PC-9 (cell line): ENCODE measurements around the gene RXRB. TPM values are rescaled to one million over a fixed set of nuclear protein-coding genes. Genes with fewer than 3 reads are reported as not detected.

Experiments
- BruUV-seq: library from RNA; stranded (reverse); fragments of 400-500 nt; replicated peaks from 2 replicates; lab custom pipeline; 2021; lab: Mats Ljungman, UMichigan
- CTCF ChIA-PET: fragments of 300-600 bp; sonication (Branson Sonifier 250); formaldehyde crosslinking; loops from one replicate; lab custom pipeline; 2022; ENCODE audit warnings: antibody characterized with exemption; lab: Charles Lee
- POLR2A ChIA-PET: fragments of 300-600 bp; sonication (Branson Sonifier 250); formaldehyde crosslinking; loops from one replicate; lab custom pipeline; 2022; ENCODE audit warnings: antibody characterized with exemption; ENCODE audit not compliant: unreplicated experiment; lab: Charles Lee
- DNase-seq, 2 experiments: peaks; one replicate each; pipeline versions ENCODE4 v3.0.0 to v3.0.0-alpha.2; 2015 to 2022; ENCODE audit warnings: mixed read lengths in 1 of 2
- H2AFZ ChIP-seq: fragments of 200-600 bp; sonication (generic); 2 replicates; pipeline ENCODE4 v1.8.1; 2017; ENCODE audit warnings: antibody characterized with exemption
- H3F3A ChIP-seq: fragments of 200-600 bp; sonication (generic); 2 replicates; pipeline ENCODE4 v1.8.1; 2017; ENCODE audit warnings: antibody characterized with exemption, mild to moderate bottlenecking, low read depth; ENCODE audit not compliant: insufficient read depth
- H3K27ac ChIP-seq: fragments of 200-600 bp; sonication (generic); 2 replicates; pipeline ENCODE4 v1.6.1; 2016; ENCODE audit warnings: mixed run types
- H3K27me3 ChIP-seq: fragments of 200-600 bp; sonication (generic); 2 replicates; pipeline ENCODE4 v1.6.1; 2016; ENCODE audit warnings: low read depth, mixed run types; ENCODE audit not compliant: insufficient read depth
- H3K36me3 ChIP-seq: fragments of 200-600 bp; sonication (generic); 2 replicates; pipeline ENCODE4 v1.6.1; 2016; ENCODE audit warnings: low read depth, mixed run types
- H3K4me1 ChIP-seq: fragments of 200-600 bp; sonication (generic); replicated peaks from 2 replicates; pipeline ENCODE4 v1.6.1; 2016; ENCODE audit warnings: mixed run types; ENCODE audit not compliant: insufficient read depth
- H3K4me2 ChIP-seq: fragments of 200-600 bp; sonication (generic); 2 replicates; pipeline ENCODE4 v1.6.1; 2017; ENCODE audit warnings: mixed run types
- H3K4me3 ChIP-seq: fragments of 200-600 bp; sonication (generic); 2 replicates; pipeline ENCODE4 v1.6.1; 2016; ENCODE audit warnings: mixed run types
- H3K79me2 ChIP-seq: fragments of 200-600 bp; sonication (generic); 2 replicates; pipeline ENCODE4 v1.6.1; 2017; ENCODE audit warnings: low read depth, mixed run types
- H3K9me2 ChIP-seq: fragments of 200-600 bp; sonication (generic); 2 replicates; pipeline ENCODE4 v1.8.1; 2017; ENCODE audit warnings: mild to moderate bottlenecking; ENCODE audit not compliant: insufficient read depth
- H3K9me3 ChIP-seq: fragments of 200-600 bp; sonication (generic); 2 replicates; pipeline ENCODE4 v1.8.1; 2016; ENCODE audit warnings: low read depth; ENCODE audit not compliant: insufficient read depth
- H4K20me1 ChIP-seq: fragments of 200-600 bp; sonication (generic); 2 replicates; pipeline ENCODE4 v1.8.1; 2017; ENCODE audit not compliant: insufficient read depth
- EZH2 ChIP-seq: fragments of 200-600 bp; sonication (generic); IDR thresholded peaks from 2 replicates; pipeline ENCODE4 v1.8.0; 2017; ENCODE audit warnings: antibody characterized with exemption, low read depth
- intact Hi-C: fragments of 100-400 bp; cut with micrococcal nuclease; formaldehyde crosslinking; loops from one replicate; pipeline ENCODE4 v1.10.0; 2022; ENCODE audit not compliant: unreplicated experiment
- total RNA-seq: library from RNA; stranded (reverse); gene quantifications from 2 replicates; pipeline ENCODE4 v1.2.3, GENCODE V29; 2021
- TF ChIP-seq, protein P1 (sequence below): fragments of 200-600 bp; sonication (generic); conservative IDR thresholded peaks from 2 replicates; pipeline ENCODE4 v1.6.1; 2017; ENCODE audit warnings: mixed run types, antibody characterized with exemption, mild to moderate bottlenecking, moderate library complexity

Gene RXRB
- total RNA-seq, 1 experiment from 2014 or later = 49.8 TPM

GRCh38 chr6:33176906-33177305 is 23.6 kb downstream of the RXRB start:
- Histone ChIP-seq H3K4me1 (no peaks in the 10 kb centered on the region), H3K27ac (no peak overlapping the region), H3F3A (no peaks in the 10 kb centered on the region), H3K4me3 (no peak overlapping the region), H2AFZ (no peak overlapping the region), H3K9me3 (no peaks in the 10 kb centered on the region), H3K79me2 (no peaks in the 10 kb centered on the region), H4K20me1 (no peaks in the 10 kb centered on the region), H3K27me3 (peaks cover 53% of the 10 kb centered on the region), H3K9me2 (no peaks in the 10 kb centered on the region), H3K36me3 (no peaks in the 10 kb centered on the region), H3K4me2 (no peak overlapping the region)
- ChIA-PET POLR2A (no interaction called here), CTCF (no interaction called here)
- DNase-seq = no peak
- TF ChIP-seq, protein P1, sequence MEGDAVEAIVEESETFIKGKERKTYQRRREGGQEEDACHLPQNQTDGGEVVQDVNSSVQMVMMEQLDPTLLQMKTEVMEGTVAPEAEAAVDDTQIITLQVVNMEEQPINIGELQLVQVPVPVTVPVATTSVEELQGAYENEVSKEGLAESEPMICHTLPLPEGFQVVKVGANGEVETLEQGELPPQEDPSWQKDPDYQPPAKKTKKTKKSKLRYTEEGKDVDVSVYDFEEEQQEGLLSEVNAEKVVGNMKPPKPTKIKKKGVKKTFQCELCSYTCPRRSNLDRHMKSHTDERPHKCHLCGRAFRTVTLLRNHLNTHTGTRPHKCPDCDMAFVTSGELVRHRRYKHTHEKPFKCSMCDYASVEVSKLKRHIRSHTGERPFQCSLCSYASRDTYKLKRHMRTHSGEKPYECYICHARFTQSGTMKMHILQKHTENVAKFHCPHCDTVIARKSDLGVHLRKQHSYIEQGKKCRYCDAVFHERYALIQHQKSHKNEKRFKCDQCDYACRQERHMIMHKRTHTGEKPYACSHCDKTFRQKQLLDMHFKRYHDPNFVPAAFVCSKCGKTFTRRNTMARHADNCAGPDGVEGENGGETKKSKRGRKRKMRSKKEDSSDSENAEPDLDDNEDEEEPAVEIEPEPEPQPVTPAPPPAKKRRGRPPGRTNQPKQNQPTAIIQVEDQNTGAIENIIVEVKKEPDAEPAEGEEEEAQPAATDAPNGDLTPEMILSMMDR = no peak
- TF ChIP-seq EZH2 = no peak
- BruUV-seq = no TSS peak
- intact Hi-C loops = no loop called here

DNA sequence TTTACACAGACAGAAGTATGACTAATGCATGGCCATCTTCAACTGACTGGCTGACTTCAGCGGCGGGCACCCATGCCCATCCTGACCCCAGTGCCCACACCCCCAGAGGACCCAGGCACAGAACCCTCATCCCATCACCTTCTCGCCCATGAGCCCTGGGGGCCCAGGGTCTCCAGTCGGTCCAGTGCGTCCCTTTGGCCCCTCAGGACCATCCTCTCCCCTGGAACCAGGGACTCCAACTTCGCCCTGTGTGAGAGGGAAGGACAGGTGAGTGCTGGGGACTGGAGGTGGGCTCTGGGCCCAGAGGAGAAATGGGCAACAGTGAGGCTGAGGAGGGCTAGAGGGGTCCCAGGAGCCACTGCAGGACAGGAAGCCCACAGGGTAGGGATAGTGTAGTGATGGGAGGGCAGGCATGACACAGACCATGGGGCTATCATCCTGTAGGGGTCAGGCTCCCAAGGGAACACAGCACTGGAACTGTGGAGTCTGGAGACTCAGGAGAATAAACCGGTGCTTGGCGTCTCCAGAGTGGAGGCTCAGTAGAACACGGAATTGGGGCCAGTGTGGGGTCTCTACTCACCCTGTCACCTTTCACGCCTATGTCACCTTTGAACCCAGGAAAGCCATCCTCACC is 24.9 kb downstream of the RXRB start:
- intact Hi-C loops = no loop called here
- no TSS peak for BruUV-seq
- no peak for DNase-seq
- no peak overlapping the region for H3K27ac ChIP-seq
- H3K4me3 ChIP-seq = no peak overlapping the region
- ChIA-PET CTCF (no interaction called here), POLR2A (no interaction called here)
- no peak overlapping the region for H2AFZ ChIP-seq
- H3K79me2 ChIP-seq = no peaks in the 10 kb centered on the region
- peaks cover 53% of the 10 kb centered on the region for H3K27me3 ChIP-seq
- no peaks in the 10 kb centered on the region for H3K9me2 ChIP-seq
- TF ChIP-seq EZH2 = no peak
- no peaks in the 10 kb centered on the region for H3K9me3 ChIP-seq
- no peaks in the 10 kb centered on the region for H3K36me3 ChIP-seq
- H4K20me1 ChIP-seq = no peaks in the 10 kb centered on the region
- no peaks in the 10 kb centered on the region for H3K4me1 ChIP-seq
- H3F3A ChIP-seq = no peaks in the 10 kb centered on the region
- H3K4me2 ChIP-seq = no peak overlapping the region

DNA sequence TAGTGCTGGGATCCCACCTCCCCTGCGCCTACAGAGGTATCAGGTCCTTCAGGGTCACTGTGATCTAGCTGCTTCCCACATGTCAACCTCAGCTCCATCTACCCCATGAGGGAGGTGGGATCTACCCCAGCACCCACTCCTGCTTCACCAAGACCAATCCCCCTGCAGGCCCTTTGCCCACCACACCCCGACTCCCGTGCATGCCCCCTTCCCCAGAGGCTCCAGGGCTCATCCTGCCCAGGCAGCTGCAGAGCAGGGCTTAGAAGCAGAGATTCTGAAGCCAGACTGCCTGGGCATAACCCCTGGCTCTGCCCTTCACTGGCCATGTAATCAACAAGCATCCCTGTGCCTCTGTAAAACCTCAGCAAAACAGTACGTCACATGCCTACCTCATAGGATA is 25.7 kb downstream of the RXRB start:
- POLR2A ChIA-PET = interaction anchor here (0.6 kb wide), 1 partner anchor 30 kb away, joined by 12 read pairs; the partner anchor contains the start of gene HSD17B8
- CTCF ChIA-PET = no interaction called here
- no peak overlapping the region for H3K4me2 ChIP-seq

More for the DNA sequence above, 25.7 kb downstream of the RXRB start:
- intact Hi-C loops = no loop called here
- TF ChIP-seq, protein P1 = no peak
- TF ChIP-seq EZH2 = no peak
- no peaks in the 10 kb centered on the region for H3K9me2 ChIP-seq
- H3K27ac ChIP-seq = no peak overlapping the region
- H4K20me1 ChIP-seq = no peaks in the 10 kb centered on the region
- no peak for DNase-seq
- H3F3A ChIP-seq = no peaks in the 10 kb centered on the region
- no peak overlapping the region for H2AFZ ChIP-seq
- BruUV-seq = no TSS peak
- no peaks in the 10 kb centered on the region for H3K4me1 ChIP-seq
- peaks cover 46% of the 10 kb centered on the region for H3K27me3 ChIP-seq
- no peaks in the 10 kb centered on the region for H3K36me3 ChIP-seq
- H3K9me3 ChIP-seq = no peaks in the 10 kb centered on the region
- no peaks in the 10 kb centered on the region for H3K79me2 ChIP-seq
- H3K4me3 ChIP-seq = no peak overlapping the region
